NT2/D1 (cell line): Measurements from ENCODE around the gene SMU1.

Experiments
- YY1 ChIP-seq: IDR thresholded peaks from 2 replicates; pipeline ENCODE4 v1.6.1; 2011; ENCODE audit not compliant: insufficient read length, insufficient read depth
- ZNF274 ChIP-seq: IDR thresholded peaks from 2 replicates; pipeline ENCODE4 v1.6.1; 2011; ENCODE audit warnings: mild to moderate bottlenecking, low read depth, low read length

GRCh38 chr9:33107762-33108161 is 31.3 kb upstream of the SMU1 start:
- TF ChIP-seq ZNF274 (no peak), YY1 (no peak)
